Loucy (cell line): Measurements from ENCODE around the gene RPH3AL.

Experiments
- CTCF ChIP-seq: fragments of 200-600 bp; sonication (generic); conservative IDR thresholded peaks from 2 replicates; pipeline ENCODE4 v1.5.1; 2014; ENCODE audit warnings: mild to moderate bottlenecking, antibody characterized with exemption, low read length
- EZH2phosphoT487 ChIP-seq: fragments of 200-600 bp; IDR thresholded peaks from 2 replicates; pipeline ENCODE4 v1.6.1; 2018; ENCODE audit warnings: antibody characterized with exemption, mild to moderate bottlenecking, moderate library complexity, borderline replicate concordance

GRCh38 chr17:371583-371982 is 19.0 kb upstream of the RPH3AL start:
- TF ChIP-seq CTCF (no peak), EZH2phosphoT487 (no peak)
